ENCODE measurements around the gene UNC13A. TPM values are rescaled to one million over a fixed set of nuclear protein-coding genes. Genes with fewer than 3 reads are reported as not detected.

UNC13A gene
- total RNA-seq, 1 experiment from 2014 or later: 41.1 TPM

DNA sequence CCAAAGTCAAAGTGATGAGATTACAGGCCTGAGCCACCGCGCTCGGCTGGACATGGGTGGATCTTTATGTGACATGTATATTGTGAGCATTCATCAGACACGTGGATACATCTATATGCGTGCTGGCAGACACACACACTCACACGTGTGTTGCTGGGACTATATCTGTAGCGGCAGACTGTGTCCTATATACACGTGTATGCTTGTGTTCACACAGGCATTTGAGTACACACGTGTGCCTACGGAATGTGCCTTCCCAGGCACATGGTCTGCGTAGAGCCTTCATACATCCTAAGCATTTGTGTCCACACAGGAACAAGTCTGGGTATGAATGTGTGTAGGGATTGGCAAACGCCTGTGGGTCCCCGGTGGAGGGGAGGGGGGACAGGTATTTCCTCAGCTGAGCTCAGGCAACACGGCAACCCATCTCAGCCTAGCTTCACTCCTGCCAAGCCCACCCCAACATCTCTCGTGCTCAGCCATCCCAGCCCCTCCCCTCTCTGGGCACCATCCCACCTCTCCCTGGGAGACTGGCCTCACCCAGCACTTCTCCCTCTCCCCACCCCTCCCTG is 2.6 kb downstream of the UNC13A start (continued):
- TF ChIP-seq, protein P1, sequence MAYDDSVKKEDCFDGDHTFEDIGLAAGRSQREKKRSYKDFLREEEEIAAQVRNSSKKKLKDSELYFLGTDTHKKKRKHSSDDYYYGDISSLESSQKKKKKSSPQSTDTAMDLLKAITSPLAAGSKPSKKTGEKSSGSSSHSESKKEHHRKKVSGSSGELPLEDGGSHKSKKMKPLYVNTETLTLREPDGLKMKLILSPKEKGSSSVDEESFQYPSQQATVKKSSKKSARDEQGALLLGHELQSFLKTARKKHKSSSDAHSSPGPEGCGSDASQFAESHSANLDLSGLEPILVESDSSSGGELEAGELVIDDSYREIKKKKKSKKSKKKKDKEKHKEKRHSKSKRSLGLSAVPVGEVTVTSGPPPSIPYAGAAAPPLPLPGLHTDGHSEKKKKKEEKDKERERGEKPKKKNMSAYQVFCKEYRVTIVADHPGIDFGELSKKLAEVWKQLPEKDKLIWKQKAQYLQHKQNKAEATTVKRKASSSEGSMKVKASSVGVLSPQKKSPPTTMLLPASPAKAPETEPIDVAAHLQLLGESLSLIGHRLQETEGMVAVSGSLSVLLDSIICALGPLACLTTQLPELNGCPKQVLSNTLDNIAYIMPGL (CRISPR knock-in tag; IDR thresholded peaks at IDR 0.05): no peak
- TF ChIP-seq SP1 (CRISPR knock-in tag; conservative IDR thresholded peaks at IDR 0.05): no peak

DNA sequence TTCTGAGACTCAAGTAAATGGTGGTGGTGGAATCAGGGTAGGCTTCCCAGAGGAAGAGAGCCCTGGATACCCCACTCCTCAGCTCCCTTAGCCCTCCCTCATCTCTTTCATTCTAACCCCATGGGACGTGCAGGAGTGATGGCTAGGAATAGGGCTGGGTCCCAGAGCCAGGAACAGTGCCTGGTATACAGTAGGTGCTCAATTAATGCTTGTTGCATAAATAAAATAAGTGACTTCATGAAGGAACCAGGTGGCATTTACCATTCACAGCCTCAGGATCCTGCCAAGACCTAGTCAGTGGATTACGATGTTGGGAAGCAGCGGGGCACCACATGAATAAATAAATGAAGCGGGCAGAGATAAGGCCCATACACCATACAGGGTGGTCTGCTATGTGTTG is 3.9 kb downstream of the UNC13A start:
- POLR2A ChIA-PET: no interaction called here
- Mint-ChIP-seq H3K27ac (no peak overlapping the region), H3K4me3 (no peak overlapping the region), H3K4me1 (peaks cover 27% of the 10 kb centered on the region), H3K36me3 (peaks cover 3% of the 10 kb centered on the region; the same call in 1 of the 2 replicates), H3K27me3 (ENCODE audit: low read depth) (no peaks in the 10 kb centered on the region), H3K9me3 (no peaks in the 10 kb centered on the region)
- ATAC-seq (no peak), DNase-seq (ENCODE audit: low spot score) (no peak)
- CTCF ChIA-PET: no interaction called here
- TF ChIP-seq SMAD3 (CRISPR knock-in tag; IDR thresholded peaks at IDR 0.05; ENCODE audit: borderline replicate concordance) (no peak), KAT7 (CRISPR knock-in tag; IDR thresholded peaks at IDR 0.05; ENCODE audit: borderline replicate concordance) (no peak), ZNF671 (CRISPR knock-in tag; IDR thresholded peaks at IDR 0.05) (no peak), TP53 (CRISPR knock-in tag; IDR thresholded peaks at IDR 0.05) (no peak), SP1 (CRISPR knock-in tag; conservative IDR thresholded peaks at IDR 0.05) (no peak)
- TF ChIP-seq, protein P2, sequence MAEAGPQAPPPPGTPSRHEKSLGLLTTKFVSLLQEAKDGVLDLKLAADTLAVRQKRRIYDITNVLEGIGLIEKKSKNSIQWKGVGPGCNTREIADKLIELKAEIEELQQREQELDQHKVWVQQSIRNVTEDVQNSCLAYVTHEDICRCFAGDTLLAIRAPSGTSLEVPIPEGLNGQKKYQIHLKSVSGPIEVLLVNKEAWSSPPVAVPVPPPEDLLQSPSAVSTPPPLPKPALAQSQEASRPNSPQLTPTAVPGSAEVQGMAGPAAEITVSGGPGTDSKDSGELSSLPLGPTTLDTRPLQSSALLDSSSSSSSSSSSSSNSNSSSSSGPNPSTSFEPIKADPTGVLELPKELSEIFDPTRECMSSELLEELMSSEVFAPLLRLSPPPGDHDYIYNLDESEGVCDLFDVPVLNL (CRISPR knock-in tag; IDR thresholded peaks at IDR 0.05; ENCODE audit: borderline replicate concordance, low read depth): no peak
- TF ChIP-seq, protein P3, sequence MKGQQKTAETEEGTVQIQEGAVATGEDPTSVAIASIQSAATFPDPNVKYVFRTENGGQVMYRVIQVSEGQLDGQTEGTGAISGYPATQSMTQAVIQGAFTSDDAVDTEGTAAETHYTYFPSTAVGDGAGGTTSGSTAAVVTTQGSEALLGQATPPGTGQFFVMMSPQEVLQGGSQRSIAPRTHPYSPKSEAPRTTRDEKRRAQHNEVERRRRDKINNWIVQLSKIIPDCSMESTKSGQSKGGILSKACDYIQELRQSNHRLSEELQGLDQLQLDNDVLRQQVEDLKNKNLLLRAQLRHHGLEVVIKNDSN (CRISPR knock-in tag; IDR thresholded peaks at IDR 0.05): no peak
- TF ChIP-seq, protein P4, sequence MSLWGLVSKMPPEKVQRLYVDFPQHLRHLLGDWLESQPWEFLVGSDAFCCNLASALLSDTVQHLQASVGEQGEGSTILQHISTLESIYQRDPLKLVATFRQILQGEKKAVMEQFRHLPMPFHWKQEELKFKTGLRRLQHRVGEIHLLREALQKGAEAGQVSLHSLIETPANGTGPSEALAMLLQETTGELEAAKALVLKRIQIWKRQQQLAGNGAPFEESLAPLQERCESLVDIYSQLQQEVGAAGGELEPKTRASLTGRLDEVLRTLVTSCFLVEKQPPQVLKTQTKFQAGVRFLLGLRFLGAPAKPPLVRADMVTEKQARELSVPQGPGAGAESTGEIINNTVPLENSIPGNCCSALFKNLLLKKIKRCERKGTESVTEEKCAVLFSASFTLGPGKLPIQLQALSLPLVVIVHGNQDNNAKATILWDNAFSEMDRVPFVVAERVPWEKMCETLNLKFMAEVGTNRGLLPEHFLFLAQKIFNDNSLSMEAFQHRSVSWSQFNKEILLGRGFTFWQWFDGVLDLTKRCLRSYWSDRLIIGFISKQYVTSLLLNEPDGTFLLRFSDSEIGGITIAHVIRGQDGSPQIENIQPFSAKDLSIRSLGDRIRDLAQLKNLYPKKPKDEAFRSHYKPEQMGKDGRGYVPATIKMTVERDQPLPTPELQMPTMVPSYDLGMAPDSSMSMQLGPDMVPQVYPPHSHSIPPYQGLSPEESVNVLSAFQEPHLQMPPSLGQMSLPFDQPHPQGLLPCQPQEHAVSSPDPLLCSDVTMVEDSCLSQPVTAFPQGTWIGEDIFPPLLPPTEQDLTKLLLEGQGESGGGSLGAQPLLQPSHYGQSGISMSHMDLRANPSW (CRISPR knock-in tag; conservative IDR thresholded peaks at IDR 0.05; ENCODE audit: low read depth): no peak
- TF ChIP-seq, protein P5, sequence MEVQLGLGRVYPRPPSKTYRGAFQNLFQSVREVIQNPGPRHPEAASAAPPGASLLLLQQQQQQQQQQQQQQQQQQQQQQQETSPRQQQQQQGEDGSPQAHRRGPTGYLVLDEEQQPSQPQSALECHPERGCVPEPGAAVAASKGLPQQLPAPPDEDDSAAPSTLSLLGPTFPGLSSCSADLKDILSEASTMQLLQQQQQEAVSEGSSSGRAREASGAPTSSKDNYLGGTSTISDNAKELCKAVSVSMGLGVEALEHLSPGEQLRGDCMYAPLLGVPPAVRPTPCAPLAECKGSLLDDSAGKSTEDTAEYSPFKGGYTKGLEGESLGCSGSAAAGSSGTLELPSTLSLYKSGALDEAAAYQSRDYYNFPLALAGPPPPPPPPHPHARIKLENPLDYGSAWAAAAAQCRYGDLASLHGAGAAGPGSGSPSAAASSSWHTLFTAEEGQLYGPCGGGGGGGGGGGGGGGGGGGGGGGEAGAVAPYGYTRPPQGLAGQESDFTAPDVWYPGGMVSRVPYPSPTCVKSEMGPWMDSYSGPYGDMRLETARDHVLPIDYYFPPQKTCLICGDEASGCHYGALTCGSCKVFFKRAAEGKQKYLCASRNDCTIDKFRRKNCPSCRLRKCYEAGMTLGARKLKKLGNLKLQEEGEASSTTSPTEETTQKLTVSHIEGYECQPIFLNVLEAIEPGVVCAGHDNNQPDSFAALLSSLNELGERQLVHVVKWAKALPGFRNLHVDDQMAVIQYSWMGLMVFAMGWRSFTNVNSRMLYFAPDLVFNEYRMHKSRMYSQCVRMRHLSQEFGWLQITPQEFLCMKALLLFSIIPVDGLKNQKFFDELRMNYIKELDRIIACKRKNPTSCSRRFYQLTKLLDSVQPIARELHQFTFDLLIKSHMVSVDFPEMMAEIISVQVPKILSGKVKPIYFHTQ (CRISPR knock-in tag; IDR thresholded peaks at IDR 0.05): no peak
- TF ChIP-seq, protein P6, sequence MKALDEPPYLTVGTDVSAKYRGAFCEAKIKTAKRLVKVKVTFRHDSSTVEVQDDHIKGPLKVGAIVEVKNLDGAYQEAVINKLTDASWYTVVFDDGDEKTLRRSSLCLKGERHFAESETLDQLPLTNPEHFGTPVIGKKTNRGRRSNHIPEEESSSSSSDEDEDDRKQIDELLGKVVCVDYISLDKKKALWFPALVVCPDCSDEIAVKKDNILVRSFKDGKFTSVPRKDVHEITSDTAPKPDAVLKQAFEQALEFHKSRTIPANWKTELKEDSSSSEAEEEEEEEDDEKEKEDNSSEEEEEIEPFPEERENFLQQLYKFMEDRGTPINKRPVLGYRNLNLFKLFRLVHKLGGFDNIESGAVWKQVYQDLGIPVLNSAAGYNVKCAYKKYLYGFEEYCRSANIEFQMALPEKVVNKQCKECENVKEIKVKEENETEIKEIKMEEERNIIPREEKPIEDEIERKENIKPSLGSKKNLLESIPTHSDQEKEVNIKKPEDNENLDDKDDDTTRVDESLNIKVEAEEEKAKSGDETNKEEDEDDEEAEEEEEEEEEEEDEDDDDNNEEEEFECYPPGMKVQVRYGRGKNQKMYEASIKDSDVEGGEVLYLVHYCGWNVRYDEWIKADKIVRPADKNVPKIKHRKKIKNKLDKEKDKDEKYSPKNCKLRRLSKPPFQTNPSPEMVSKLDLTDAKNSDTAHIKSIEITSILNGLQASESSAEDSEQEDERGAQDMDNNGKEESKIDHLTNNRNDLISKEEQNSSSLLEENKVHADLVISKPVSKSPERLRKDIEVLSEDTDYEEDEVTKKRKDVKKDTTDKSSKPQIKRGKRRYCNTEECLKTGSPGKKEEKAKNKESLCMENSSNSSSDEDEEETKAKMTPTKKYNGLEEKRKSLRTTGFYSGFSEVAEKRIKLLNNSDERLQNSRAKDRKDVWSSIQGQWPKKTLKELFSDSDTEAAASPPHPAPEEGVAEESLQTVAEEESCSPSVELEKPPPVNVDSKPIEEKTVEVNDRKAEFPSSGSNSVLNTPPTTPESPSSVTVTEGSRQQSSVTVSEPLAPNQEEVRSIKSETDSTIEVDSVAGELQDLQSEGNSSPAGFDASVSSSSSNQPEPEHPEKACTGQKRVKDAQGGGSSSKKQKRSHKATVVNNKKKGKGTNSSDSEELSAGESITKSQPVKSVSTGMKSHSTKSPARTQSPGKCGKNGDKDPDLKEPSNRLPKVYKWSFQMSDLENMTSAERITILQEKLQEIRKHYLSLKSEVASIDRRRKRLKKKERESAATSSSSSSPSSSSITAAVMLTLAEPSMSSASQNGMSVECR (CRISPR knock-in tag; IDR thresholded peaks at IDR 0.05; ENCODE audit: borderline replicate concordance): no peak
- TF ChIP-seq, protein P7, sequence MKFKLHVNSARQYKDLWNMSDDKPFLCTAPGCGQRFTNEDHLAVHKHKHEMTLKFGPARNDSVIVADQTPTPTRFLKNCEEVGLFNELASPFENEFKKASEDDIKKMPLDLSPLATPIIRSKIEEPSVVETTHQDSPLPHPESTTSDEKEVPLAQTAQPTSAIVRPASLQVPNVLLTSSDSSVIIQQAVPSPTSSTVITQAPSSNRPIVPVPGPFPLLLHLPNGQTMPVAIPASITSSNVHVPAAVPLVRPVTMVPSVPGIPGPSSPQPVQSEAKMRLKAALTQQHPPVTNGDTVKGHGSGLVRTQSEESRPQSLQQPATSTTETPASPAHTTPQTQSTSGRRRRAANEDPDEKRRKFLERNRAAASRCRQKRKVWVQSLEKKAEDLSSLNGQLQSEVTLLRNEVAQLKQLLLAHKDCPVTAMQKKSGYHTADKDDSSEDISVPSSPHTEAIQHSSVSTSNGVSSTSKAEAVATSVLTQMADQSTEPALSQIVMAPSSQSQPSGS (CRISPR knock-in tag; IDR thresholded peaks at IDR 0.05; ENCODE audit: borderline replicate concordance, low read depth): no peak
- TF ChIP-seq, protein P8, sequence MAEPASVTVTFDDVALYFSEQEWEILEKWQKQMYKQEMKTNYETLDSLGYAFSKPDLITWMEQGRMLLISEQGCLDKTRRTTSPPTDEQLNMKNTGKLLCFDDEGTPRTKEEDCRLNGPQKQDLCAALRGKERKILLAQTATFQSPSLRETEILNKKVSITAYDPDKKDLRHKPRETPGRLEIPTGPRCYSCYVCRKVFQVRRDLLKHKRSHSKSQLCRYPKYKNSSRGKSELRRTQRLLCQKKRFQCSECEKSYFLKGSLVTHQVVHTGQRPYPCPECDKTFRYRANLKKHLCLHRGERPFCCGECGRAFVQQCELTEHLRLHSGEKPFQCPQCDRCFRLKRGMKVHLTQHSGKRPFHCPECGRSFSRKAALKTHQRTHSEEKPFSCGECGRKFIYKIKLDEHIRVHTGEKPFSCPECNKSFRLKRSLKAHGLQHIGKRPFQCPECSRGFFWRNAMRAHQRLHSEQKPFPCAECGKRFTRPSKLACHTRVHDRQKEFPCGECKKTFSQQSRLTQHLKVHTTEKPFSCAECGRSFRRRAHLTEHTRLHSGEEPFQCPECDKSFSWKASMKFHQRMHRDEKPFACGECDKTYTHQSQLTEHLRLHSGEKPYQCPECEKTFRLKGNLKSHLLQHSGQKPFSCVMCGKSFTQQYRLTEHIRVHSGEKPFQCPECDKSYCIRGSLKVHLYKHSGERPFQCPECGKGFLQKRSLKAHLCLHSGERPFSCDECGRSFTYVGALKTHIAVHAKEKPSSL (CRISPR knock-in tag; conservative IDR thresholded peaks at IDR 0.05): no peak
- TF ChIP-seq, protein P9, sequence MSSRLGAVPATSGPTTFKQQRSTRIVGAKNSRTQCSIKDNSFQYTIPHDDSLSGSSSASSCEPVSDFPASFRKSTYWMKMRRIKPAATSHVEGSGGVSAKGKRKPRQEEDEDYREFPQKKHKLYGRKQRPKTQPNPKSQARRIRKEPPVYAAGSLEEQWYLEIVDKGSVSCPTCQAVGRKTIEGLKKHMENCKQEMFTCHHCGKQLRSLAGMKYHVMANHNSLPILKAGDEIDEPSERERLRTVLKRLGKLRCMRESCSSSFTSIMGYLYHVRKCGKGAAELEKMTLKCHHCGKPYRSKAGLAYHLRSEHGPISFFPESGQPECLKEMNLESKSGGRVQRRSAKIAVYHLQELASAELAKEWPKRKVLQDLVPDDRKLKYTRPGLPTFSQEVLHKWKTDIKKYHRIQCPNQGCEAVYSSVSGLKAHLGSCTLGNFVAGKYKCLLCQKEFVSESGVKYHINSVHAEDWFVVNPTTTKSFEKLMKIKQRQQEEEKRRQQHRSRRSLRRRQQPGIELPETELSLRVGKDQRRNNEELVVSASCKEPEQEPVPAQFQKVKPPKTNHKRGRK (CRISPR knock-in tag; IDR thresholded peaks at IDR 0.05; ENCODE audit: borderline replicate concordance): no peak

Data from WTC11 (cell line).